GM12875 (cell line): Measurements from ENCODE around the gene MRPL27.

Source experiments
- H3K4me3 ChIP-seq: one replicate; pipeline ENCODE4 v1.5.1; 2011; ENCODE audit warnings: low read depth, low read length, control low read depth
- TF ChIP-seq, protein P1 (sequence below): IDR thresholded peaks from 2 replicates; pipeline ENCODE4 v1.5.1; 2011; ENCODE audit warnings: low read depth, mild to moderate bottlenecking, control low read depth, inconsistent platforms, low read length, moderate library complexity, borderline replicate concordance; ENCODE audit not compliant: insufficient read depth

Gene MRPL27

DNA sequence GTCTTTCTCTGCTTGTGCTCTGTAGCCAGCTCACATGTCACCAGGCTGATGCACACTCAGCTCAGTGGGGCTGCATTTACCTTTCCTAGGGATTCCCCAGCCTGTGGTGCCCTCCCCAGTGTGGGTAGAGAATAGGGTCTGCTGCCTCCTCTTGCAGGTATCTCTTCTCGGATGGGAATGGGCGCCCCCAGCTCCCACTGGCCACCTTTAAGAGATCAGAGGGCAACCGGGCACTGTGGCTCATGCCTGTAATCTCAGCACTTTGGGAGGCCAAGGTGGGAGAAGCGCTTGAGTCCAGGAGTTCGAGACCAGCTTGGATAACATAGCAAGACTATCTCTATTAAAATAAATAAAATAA lies 23.8 kb downstream of the MRPL27 start:
- TF ChIP-seq, protein P1, sequence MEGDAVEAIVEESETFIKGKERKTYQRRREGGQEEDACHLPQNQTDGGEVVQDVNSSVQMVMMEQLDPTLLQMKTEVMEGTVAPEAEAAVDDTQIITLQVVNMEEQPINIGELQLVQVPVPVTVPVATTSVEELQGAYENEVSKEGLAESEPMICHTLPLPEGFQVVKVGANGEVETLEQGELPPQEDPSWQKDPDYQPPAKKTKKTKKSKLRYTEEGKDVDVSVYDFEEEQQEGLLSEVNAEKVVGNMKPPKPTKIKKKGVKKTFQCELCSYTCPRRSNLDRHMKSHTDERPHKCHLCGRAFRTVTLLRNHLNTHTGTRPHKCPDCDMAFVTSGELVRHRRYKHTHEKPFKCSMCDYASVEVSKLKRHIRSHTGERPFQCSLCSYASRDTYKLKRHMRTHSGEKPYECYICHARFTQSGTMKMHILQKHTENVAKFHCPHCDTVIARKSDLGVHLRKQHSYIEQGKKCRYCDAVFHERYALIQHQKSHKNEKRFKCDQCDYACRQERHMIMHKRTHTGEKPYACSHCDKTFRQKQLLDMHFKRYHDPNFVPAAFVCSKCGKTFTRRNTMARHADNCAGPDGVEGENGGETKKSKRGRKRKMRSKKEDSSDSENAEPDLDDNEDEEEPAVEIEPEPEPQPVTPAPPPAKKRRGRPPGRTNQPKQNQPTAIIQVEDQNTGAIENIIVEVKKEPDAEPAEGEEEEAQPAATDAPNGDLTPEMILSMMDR: no peak
- H3K4me3 ChIP-seq: no peak overlapping the region

DNA sequence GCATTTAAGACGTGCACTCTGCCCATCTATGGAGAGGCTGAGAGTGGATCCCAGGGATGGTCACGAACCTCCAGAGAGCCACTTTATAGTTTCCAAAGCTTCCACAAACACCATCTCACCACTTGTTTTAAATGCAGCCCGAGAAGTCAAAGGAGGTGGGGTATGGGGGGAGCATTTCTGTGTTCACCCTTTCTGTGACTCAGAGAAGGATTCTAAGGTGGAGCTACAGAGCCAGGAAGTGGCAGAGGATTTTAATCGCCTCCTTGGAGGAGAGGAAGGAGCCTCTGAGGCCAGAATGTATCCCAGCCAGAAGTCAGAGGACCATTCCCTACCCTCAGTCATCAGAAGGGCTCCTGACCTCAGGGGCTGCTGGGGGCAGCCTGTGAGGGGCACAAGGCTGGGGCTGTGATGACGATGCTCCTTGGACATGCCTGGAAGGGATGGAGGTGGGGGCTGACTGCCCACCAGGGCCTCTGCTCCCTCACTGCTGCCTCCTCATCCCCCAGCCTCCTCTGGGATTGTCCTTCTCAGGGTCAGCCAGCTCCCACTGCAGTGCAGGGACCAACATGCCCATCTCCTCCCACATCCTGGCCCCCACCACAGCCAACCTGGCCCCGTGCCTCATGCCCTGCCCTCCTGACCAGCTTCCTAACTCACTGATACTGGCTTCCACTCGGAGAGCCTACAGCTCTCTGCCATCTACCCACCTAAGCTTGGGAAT lies 24.3 kb downstream of the MRPL27 start:
- no peak overlapping the region for H3K4me3 ChIP-seq
- TF ChIP-seq, protein P1: no peak

DNA sequence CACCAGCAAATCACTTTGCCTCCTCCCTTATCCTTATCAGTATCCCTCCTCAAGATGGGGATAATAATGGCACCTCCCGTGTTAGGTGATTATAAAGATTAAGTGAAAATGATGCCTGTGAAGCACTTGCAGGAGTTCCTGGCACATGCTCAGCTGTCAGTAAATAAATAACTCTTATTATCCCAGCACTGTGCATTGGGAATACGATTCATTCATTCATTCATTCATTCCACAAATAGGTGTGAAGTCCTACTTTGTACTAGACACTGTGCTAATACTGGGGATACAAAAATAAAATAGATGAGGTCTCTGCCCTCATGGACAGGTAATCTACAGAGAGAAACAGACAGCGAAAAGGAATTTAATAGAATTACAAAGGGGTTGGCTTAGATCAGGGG lies 25.1 kb downstream of the MRPL27 start:
- no peak overlapping the region for H3K4me3 ChIP-seq
- TF ChIP-seq, protein P1: no peak

DNA sequence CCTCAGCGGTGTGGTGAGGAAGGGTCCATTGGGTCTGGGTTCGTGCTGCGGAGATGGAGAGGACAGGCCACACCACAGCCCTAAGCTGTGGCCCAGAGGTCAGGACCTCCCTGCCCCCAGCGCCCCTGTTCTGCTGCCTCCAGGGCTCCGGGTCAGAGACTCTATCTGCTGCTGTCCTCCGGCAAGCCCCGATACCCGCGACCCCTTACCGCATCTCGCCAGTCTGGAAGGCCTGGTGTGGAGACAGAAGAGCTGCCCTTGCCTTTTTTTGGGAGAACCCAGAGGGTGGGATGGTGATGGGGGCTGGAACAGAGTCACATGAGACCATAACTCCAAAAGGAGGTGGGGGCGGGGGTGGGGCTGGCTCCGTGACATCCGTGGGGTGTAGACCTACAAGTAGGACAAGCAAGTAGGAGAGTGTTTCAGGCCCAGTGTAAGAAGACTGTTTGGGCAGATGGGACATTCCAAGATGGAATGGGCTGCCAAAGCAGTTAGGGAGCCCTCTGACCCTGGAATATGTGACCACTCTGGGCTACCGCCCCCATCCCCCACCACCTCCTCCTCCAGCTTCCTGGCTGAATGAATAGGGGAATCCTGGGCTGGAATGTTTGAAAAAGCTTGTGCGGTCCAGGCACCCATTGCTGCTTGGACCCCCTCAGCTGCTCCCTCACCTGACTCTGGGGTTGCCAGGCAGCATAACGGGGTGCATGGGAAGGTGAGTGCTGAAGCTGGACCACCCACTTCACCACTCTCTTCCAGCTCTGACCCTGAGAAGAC lies 25.7 kb downstream of the MRPL27 start:
- TF ChIP-seq, protein P1: no peak
- peak overlapping the region; percentile 70 for H3K4me3 ChIP-seq

DNA sequence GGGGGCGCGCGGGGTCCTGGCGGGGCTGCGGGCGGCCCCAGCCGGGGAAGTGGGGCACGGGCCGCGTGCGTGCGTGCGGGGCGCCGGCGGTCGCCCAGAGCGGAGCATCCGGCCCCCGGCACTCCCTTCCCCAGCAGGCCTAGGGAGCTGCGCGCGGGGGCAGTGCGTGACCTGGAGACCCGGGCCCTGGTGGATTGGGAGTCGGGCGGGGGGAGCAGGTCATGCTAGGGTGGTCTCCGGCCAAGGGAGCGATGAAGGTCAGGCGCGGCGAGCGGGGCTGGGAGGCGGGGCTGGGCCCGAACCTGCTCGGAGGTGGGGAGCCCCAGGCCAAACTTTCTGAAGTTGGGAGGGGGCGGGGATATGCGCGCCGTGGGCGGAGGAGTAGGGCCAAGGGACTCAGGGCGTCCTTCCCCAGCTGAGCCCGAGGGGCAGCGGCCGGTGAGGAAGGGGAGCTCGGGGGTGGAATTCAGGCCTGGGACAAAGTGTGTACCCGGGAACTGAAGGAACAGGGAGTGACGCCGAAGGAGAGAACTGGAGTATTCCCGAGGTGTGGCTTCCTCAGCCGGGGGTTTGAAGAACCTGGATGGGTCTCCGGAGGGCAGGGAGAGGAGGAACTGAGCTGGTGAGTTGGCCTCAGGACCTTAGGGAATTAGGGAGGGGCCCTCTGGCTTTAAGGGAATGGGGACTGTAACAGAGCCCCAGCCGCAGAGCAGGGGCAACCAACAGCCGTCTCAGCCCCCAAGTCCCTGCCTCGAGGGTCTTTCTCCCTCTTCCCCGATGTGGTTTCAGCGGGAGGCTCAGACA lies 26.5 kb downstream of the MRPL27 start:
- TF ChIP-seq, protein P1: no peak
- peak overlapping the region; percentile 70 for H3K4me3 ChIP-seq

DNA sequence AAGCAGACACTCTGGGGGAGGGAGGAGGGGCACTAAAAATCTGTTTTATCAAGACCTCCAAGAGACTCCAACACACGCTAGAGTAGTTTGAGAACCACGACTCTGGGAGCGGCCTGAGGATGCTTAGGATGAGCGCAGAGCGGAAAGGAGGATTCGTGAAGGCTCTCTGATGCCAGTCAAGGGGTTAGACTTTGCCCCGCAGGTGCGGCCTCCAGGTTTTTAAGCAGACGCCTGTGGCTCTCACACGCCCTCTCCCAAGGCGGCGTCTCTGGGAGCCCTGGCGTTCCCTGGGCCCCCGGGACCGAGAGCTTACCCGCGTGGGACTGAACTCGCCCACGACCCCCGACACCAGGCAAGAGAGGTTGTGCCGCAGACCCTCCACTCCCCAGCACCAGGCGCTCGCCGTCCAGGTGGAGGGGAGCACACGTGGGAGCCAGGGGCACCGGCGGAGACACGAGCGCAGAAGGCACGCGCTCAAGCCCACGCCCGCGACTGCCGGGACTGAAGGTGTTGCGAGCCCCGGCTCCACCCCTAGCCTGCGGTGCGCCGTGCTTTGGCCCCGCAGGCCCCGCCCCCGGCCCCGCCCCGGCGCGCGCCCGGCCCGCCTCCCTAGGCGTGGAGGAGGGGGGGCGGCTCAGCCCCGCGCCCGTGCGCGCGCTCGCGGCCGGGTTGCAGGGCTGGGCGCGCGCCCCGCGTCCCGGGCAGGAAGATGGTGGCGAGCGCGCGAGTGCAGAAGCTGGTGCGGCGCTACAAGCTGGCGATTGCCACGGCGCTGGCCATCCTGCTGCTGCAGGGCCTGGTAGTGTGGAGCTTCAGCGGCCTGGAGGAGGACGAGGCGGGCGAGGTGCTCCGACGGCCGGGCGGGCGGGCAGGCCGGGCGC lies 27.3 kb downstream of the MRPL27 start, which contains the start of gene XYLT2:
TSS of gene XYLT2 (plus strand) at position 695 of the 881 bp plus-strand sequence. CDS start at position 710, 15 bp downstream.
- TF ChIP-seq, protein P1: no peak
- H3K4me3 ChIP-seq: peak within 1 kb of the TSS; percentile 70
